NCI-H146 treated with DMSO at 0.1 percent for 48 hours (cell line): Measurements from ENCODE around the gene MCM10.

ENCODE experiments used
- DNase-seq: peaks from one replicate; lab custom pipeline; 2025; ENCODE audit not compliant: unreplicated experiment; lab: John Stamatoyannopoulos, UW

The MCM10 gene

GRCh38 chr10:13256627-13257026, 95.3 kb downstream of the MCM10 start:
- DNase-seq, result no peak

DNA sequence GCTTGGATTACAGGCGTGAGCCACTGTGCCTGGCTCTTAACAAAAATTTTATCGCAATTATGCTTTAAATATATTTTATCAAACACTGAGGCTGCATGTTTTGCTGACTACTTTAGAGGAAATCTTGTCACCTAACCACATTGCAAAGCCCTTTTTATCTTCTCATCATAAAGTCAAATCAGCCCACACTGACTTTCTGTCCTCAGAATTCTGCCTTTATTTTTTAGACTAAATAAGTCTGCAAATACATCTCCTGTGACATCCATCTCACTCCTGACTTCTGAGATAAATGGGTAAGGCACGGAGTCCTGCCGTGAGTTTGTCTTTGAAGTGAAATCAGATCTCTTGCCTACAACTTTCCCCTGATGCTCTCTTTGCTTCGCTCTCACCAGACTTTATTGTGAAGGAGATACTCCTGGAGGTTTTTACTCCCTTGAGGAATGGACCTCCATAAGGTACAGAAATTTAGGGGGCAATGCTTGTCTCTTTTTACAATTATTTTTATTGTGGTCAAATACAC, 96.3 kb downstream of the MCM10 start:
- DNase-seq, result no peak
